Mucosa of rectum (tissue), 2 donors: Measurements from ENCODE around the gene LRIT3.
"Not testable (repeated sequence)": the region's sequence is repeated elsewhere in the genome, so short reads cannot be mapped to it uniquely, and the experiment has no call there.

Source experiments
- H3K27ac ChIP-seq, 2 donors: one replicate each; pipeline ENCODE4 v1.7.0; 2013; ENCODE audit warnings: inconsistent platforms in 2 of 2, low read depth in 2 of 2, low read length in 2 of 2
- H3K27me3 ChIP-seq, 2 donors: one replicate each; pipeline ENCODE4 v1.7.0; 2013; ENCODE audit warnings: low read length in 2 of 2; ENCODE audit not compliant: control insufficient read depth in 2 of 2, insufficient read depth in 2 of 2
- H3K36me3 ChIP-seq, 2 donors: one replicate each; pipeline ENCODE4 v1.7.0; 2013; ENCODE audit warnings: low read length in 2 of 2; ENCODE audit not compliant: control insufficient read depth in 2 of 2, insufficient read depth in 2 of 2
- H3K4me1 ChIP-seq, 2 donors: one replicate each; pipeline ENCODE4 v1.7.0; 2013; ENCODE audit warnings: low read length in 2 of 2, mild to moderate bottlenecking in 1 of 2; ENCODE audit not compliant: control insufficient read depth in 2 of 2, insufficient read depth in 2 of 2
- H3K4me3 ChIP-seq, 2 donors: one replicate each; pipeline ENCODE4 v1.7.0; 2013; ENCODE audit warnings: low read length in 2 of 2
- H3K9ac ChIP-seq, 2 donors: one replicate each; pipeline ENCODE4 v1.7.0; 2013; ENCODE audit warnings: low read length in 2 of 2, low read depth in 1 of 2, mild to moderate bottlenecking in 1 of 2
- H3K9me3 ChIP-seq, 2 donors: one replicate each; pipeline ENCODE4 v1.7.0; 2013; ENCODE audit warnings: low read length in 2 of 2; ENCODE audit not compliant: control insufficient read depth in 2 of 2
- donor health status: healthy.
- donor health status: Normal muscosa, but diverticular disease.

The LRIT3 gene

DNA sequence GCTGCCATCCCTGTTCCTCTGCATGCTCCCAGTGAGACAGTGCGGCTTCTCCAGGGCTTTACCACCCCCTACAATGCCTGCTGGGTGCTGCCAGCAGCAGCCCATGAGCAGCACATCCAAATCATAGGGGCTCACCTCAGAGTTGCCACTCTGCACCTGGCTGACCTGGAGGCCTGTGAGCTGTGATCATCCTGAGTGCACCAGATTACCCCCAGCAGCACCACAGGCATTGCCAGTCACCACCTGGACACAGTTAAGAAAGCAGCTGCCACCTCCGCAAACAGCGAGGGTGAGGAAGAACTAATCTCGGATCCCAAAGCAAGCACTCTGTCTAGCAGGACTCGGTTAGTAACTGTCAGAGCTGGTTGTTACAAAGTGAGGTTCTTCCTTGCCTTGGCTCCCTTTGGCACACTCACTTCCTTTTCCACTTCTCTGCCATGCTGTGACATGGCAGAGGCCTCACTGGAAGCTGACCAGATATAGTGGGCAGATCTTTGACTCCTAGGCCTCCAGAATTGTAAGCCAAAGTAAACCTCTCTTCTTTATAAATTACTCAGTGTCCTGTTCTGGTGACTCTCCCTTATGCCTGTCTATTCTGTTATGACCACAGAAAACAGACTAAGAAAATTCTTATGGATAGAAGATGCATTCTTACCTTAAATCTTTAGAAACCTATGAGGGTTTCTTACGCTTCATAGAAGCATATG is 25.2 kb downstream of the LRIT3 start:
- Histone ChIP-seq H3K36me3 (no peaks in the 10 kb centered on the region), H3K4me1 (no peaks in the 10 kb centered on the region), H3K9ac (no peak overlapping the region), H3K4me3 (no peak overlapping the region), H3K9me3 (no peaks in the 10 kb centered on the region), H3K27ac (no peak overlapping the region), H3K27me3 (no peaks in the 10 kb centered on the region)

DNA sequence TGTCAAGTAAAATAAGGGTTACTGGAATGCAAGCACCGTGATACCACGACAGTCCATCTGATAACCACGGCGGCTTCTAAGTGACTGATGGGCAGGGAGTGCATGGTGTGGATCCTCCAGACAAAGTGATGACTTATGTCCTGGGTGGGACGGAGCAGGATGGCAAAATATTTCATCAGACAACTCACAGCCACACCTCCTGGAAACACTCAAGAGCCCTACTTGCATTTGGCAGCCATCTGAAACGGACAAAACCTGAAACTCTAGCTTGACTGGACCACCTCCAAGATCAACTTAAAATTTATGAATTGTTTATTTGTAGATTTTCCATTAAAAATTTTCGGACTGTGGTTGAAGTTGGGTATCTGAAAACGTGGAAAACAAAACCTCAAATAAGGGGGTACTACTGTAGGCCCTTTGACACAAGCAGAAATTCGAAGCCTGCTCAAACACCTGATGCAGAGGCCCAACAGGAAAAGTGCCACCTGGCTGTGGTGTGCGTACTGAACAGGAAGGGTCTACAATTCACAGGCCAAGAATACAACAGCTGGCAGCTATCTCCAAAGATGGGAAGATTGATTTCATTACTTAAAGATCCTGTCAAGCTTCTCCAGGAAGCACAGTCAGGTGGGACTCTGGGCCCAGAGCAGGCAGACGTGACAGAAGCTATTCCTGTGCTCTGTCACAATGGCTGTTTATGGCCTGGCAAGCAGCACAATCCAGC is 26.0 kb downstream of the LRIT3 start:
- Histone ChIP-seq H3K4me1 (no peaks in the 10 kb centered on the region), H3K27ac (no peak overlapping the region), H3K27me3 (no peaks in the 10 kb centered on the region), H3K4me3 (no peak overlapping the region), H3K36me3 (no peaks in the 10 kb centered on the region), H3K9me3 (no peaks in the 10 kb centered on the region), H3K9ac (no peak overlapping the region)

DNA sequence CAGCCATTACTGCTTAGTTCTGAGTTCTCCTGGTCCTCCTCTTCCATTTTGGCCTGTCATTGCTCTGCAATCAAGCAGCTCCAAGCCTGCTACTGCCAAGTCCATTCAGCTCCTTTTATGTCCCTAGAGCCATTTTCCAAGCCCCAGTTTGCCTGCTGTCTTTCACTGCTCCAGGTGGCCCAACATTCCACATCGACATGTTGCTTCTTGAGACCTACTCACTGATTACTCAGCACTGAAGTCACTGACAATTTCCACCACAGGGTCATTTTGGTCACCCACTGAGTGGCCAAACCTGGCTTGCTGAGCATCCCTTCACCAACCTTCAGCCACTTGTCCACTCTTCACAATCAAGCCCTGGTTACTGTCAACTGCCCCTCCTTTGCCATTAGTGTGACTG is 27.2 kb downstream of the LRIT3 start:
- Histone ChIP-seq H3K36me3 (no peaks in the 10 kb centered on the region), H3K4me1 (no peaks in the 10 kb centered on the region), H3K4me3 (no peak overlapping the region), H3K9me3 (no peaks in the 10 kb centered on the region), H3K9ac (no peak overlapping the region), H3K27me3 (no peaks in the 10 kb centered on the region), H3K27ac (no peak overlapping the region)

DNA sequence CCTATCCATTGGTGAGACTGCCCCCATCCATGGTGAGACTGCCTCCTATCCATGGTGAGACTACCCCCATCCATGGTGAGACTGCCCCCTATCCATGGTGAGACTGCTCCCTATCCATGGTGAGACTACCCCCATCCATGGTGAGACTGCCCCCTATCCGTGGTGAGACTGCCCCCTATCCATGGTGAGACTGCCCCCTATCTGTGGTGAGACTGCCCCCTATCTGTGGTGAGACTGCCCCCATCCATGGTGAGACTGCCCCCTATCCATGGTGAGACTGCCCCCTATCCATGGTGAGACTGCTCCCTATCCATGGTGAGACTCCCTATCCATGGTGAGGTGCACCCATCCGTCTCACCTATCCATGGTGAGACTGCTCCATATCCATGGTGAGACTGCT is 27.6 kb downstream of the LRIT3 start:
- not testable (repeated sequence) for H3K36me3 ChIP-seq, H3K9ac ChIP-seq, H3K27me3 ChIP-seq, H3K4me3 ChIP-seq, H3K4me1 ChIP-seq, H3K9me3 ChIP-seq, H3K27ac ChIP-seq

DNA sequence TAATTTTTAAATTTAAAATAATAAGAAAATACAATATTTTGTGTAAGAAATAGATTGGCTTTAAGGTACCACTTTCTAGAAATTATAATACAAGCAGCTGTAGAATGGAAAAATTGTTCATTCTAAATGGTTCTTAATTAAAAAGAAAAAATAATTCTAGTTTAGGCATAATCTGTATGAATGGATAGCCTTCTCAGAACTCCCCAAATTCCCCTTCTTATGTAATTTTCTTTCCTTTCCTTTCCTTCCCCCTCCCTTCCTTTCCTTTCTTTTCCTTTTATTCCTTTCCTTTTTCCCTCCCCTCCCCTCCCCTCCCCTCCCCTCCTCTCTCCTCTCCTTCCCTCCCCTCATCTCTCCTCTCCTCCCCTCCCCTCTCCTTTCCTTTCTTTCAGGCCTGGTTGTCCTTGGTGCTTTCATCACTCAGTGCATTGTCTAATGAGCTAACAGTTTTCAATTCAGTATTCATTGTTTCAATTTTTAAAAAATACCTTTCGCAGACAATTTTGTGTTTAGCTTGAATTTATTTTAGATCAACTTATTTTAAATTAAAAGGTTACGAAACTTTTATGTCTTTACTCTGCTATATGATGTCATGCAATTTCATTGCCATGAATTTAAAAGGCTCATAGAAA is 28.8 kb downstream of the LRIT3 start:
- no peaks in the 10 kb centered on the region for H3K27me3 ChIP-seq
- H3K9ac ChIP-seq, result no peak overlapping the region
- H3K36me3 ChIP-seq, result no peaks in the 10 kb centered on the region
- no peaks in the 10 kb centered on the region for H3K9me3 ChIP-seq
- no peaks in the 10 kb centered on the region for H3K4me1 ChIP-seq
- no peak overlapping the region for H3K27ac ChIP-seq
- no peak overlapping the region for H3K4me3 ChIP-seq

DNA sequence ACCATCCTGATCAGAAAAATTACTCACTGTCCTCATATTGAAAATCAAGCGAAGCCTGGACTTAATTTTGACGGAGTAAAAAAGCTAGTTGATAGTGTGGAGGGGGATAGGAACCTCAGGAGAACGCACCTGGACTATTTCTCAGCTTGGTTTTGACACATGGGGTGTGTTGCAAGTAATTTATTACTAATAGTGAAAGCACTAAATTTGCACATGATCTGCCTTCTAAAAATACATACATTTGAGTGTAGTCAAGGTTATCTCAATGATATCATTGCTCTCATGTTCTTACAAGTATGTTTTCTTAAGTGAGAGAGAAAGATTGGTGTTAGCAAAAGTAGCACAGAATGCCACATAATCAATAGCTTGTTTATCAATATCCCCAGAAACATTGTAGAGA is 29.5 kb downstream of the LRIT3 start:
- Histone ChIP-seq H3K9me3 (no peaks in the 10 kb centered on the region), H3K9ac (no peak overlapping the region), H3K27ac (no peak overlapping the region), H3K4me1 (no peaks in the 10 kb centered on the region), H3K4me3 (no peak overlapping the region), H3K36me3 (no peaks in the 10 kb centered on the region), H3K27me3 (no peaks in the 10 kb centered on the region)

DNA sequence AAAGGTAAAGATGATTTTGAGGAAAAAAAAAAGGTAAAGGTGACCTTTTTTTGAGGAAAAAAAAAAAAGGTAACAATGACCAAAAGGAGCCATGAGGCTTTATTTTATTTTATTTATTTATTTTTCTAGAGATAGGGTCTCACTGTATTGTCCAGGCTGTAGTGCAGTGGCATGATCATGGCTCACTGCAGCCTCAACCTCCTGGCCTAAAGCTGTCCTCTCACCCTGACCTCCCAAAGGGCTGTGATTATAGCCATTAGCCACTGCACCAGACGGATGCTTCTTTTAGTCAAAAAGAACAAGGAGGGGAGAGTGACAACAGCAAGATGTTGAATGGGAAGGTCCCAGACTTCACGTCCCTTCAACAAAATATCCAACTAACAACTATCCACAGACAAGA is 30.4 kb downstream of the LRIT3 start:
- Histone ChIP-seq H3K27me3 (no peaks in the 10 kb centered on the region), H3K4me1 (no peaks in the 10 kb centered on the region), H3K27ac (no peak overlapping the region), H3K9me3 (no peaks in the 10 kb centered on the region), H3K9ac (no peak overlapping the region), H3K4me3 (no peak overlapping the region), H3K36me3 (no peaks in the 10 kb centered on the region)

DNA sequence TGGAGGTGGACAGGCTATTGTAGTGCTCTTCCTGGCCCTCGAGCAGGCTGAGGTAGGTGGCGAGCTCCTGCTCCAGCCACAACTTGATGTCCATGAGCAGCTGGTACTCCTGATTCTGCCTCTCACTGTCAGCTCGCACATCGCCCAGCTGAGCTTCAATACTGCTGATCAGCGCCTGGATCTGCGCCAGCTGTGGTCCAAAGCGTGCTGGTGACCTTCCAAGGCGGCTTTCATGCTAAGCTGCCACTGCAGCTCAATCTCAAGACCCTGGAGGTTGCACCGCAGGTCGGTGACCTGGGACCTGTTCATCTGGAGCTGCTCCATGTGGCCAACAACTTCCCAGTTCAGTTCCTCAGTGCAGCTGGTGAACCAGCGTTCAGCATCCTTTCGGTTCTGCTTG is 31.2 kb downstream of the LRIT3 start:
- Histone ChIP-seq H3K27me3 (no peaks in the 10 kb centered on the region), H3K9ac (no peak overlapping the region), H3K27ac (no peak overlapping the region), H3K36me3 (no peaks in the 10 kb centered on the region), H3K4me3 (no peak overlapping the region), H3K9me3 (no peaks in the 10 kb centered on the region), H3K4me1 (no peaks in the 10 kb centered on the region)

DNA sequence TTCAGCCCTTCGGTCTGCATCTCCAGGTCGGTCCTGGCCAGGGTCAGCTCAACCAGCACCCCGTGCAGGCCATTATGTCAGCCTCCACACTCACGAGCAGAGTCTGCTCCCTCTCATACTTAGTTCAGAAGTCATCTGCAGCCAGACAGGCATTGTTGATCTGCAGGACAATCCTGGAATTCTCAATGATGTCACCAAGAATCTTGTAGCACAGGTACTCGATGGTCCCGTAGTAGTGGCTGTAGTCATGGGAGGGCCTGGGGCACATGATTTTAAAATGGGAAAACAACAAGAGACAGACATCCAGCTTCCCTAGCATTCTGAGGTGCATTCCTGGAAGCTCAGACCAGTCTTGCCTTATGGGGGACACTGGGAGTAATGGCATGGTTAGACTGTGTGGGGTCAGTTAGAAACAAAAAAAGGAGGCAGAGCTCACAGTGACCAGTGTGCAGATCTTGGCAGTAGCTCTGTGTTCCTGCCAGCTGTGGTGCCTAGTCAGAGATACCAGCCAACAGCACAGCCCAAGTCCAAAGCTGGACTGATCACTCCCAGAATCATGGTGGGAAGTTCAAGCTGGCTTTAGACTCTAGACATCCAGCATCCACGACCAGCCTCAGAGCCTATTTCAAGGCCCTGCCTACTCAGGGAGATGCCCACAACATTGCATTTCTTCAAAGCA is 31.9 kb downstream of the LRIT3 start:
- no peak overlapping the region for H3K4me3 ChIP-seq

DNA sequence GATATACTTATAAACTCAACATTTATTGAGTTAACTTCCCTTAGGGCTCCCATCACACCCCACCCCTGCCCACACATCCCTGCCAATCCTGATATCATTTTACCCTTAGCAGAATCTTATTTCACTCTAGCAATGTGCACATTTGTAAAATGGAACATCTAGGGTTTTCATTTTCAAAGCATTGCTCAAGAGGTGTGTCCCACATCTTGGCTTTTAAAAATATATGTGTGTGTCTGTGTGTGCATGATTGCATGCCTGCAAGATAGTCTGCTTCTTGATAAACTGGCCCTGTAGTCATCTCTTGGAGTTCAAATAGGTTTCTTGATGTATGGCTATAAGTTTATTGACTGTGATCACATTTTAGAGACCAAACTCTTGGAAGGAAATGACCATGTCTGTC is 38.4 kb downstream of the LRIT3 start:
- Histone ChIP-seq H3K27me3 (no peaks in the 10 kb centered on the region), H3K36me3 (no peaks in the 10 kb centered on the region), H3K9me3 (no peaks in the 10 kb centered on the region), H3K4me3 (no peak overlapping the region), H3K9ac (no peak overlapping the region), H3K4me1 (no peaks in the 10 kb centered on the region), H3K27ac (no peak overlapping the region)

More for the DNA sequence above, 31.9 kb downstream of the LRIT3 start:
- Histone ChIP-seq H3K9ac (no peak overlapping the region), H3K27me3 (no peaks in the 10 kb centered on the region), H3K36me3 (no peaks in the 10 kb centered on the region), H3K27ac (no peak overlapping the region), H3K9me3 (no peaks in the 10 kb centered on the region), H3K4me1 (no peaks in the 10 kb centered on the region)
